OCI-LY7 (cell line): ENCODE measurements around the gene BCL2L13. TPM values are rescaled to one million over a fixed set of nuclear protein-coding genes. Genes with fewer than 3 reads are reported as not detected.

Experiments used
- BruUV-seq: library from RNA; stranded (reverse); fragments of 400-500 nt; replicated peaks from 2 replicates; lab custom pipeline; 2021; lab: Mats Ljungman, UMichigan
- CTCF ChIA-PET: fragments of 300-600 bp; sonication (Branson Sonifier 250); formaldehyde crosslinking; loops from one replicate; lab custom pipeline; 2022; ENCODE audit warnings: antibody characterized with exemption; ENCODE audit not compliant: unreplicated experiment; lab: Charles Lee
- POLR2A ChIA-PET: fragments of 300-600 bp; sonication (Branson Sonifier 250); formaldehyde crosslinking; loops from one replicate; lab custom pipeline; 2022; ENCODE audit warnings: antibody characterized with exemption; lab: Charles Lee
- DNase-seq: peaks from one replicate; pipeline ENCODE4 v3.0.0-alpha.2; 2015; ENCODE audit warnings: low spot score
- H2AFZ ChIP-seq: fragments of 200-600 bp; sonication (generic), shearing (Covaris generic); 2 replicates; pipeline ENCODE4 v1.6.1; 2014; ENCODE audit warnings: mild to moderate bottlenecking, antibody characterized with exemption, low read length, moderate library complexity
- H3K27ac ChIP-seq: fragments of 200-600 bp; sonication (generic); 2 replicates; pipeline ENCODE4 v1.5.1; 2014; ENCODE audit warnings: mixed run types, low read depth, mild to moderate bottlenecking, moderate library complexity, low read length, inconsistent platforms; ENCODE audit not compliant: poor library complexity, severe bottlenecking
- H3K36me3 ChIP-seq: fragments of 200-600 bp; sonication (generic); 2 replicates; pipeline ENCODE4 v1.6.1; 2014; ENCODE audit warnings: mild to moderate bottlenecking, antibody characterized with exemption, low read length, moderate library complexity, mixed read lengths; ENCODE audit not compliant: insufficient read depth
- H3K4me1 ChIP-seq: fragments of 200-600 bp; sonication (generic); 2 replicates; pipeline ENCODE4 v1.5.1; 2014; ENCODE audit warnings: mild to moderate bottlenecking, low read length; ENCODE audit not compliant: insufficient read depth, poor library complexity, severe bottlenecking
- H3K4me2 ChIP-seq: fragments of 200-600 bp; sonication (generic); 2 replicates; pipeline ENCODE4 v1.6.1; 2014; ENCODE audit warnings: mild to moderate bottlenecking, low read length
- H3K4me3 ChIP-seq: fragments of 200-600 bp; sonication (generic); 2 replicates; pipeline ENCODE4 v1.5.1; 2014; ENCODE audit warnings: mild to moderate bottlenecking, low read depth, low read length; ENCODE audit not compliant: poor library complexity, severe bottlenecking
- H3K79me2 ChIP-seq: fragments of 200-600 bp; sonication (generic); 2 replicates; pipeline ENCODE4 v1.6.1; 2016; ENCODE audit warnings: low read depth, mild to moderate bottlenecking, low read length, moderate library complexity, mixed read lengths; ENCODE audit not compliant: insufficient read depth
- H3K9me2 ChIP-seq: fragments of 200-600 bp; sonication (generic); 2 replicates; pipeline ENCODE4 v1.6.1; 2016; ENCODE audit warnings: mild to moderate bottlenecking, low read length, mixed read lengths; ENCODE audit not compliant: insufficient read depth
- H3K9me3 ChIP-seq: fragments of 200-600 bp; sonication (generic); 2 replicates; pipeline ENCODE4 v1.6.1; 2014; ENCODE audit warnings: mild to moderate bottlenecking, mixed run types, low read length, mixed read lengths
- H4K20me1 ChIP-seq: fragments of 200-600 bp; sonication (generic); 2 replicates; pipeline ENCODE4 v1.6.1; 2014; ENCODE audit warnings: mild to moderate bottlenecking, antibody characterized with exemption, low read length, moderate library complexity, mixed read lengths; ENCODE audit not compliant: insufficient read depth
- EZH2phosphoT487 ChIP-seq: fragments of 200-600 bp; sonication (generic); IDR thresholded peaks from 2 replicates; pipeline ENCODE4 v1.6.1; 2018; ENCODE audit warnings: low read depth, borderline replicate concordance, mild to moderate bottlenecking, mixed run types, antibody characterized with exemption, low read length, moderate library complexity, mixed read lengths
- intact Hi-C: fragments of 100-400 bp; cut with micrococcal nuclease; formaldehyde crosslinking; loops from one replicate; pipeline ENCODE4 v1.10.0; 2022; ENCODE audit not compliant: unreplicated experiment
- total RNA-seq, 2 experiments: library from RNA; depleted of rRNA in 1 of 2; stranded (reverse); fragments of >200 nt in 1 of 2; shearing (Covaris generic) in 1 of 2; gene quantifications; 2 replicates each; pipeline ENCODE4 v1.2.3, GENCODE V29; 2014 to 2022
- TF ChIP-seq, protein P1 (sequence below): fragments of 200-600 bp; sonication (generic); conservative IDR thresholded peaks from 2 replicates; pipeline ENCODE4 v1.5.1; 2014; ENCODE audit warnings: mild to moderate bottlenecking, antibody characterized with exemption, low read length, moderate library complexity, mixed read lengths

Gene BCL2L13
- total RNA-seq, 2 experiments from 2014 or later, result 25.2 to 38.3 TPM

DNA sequence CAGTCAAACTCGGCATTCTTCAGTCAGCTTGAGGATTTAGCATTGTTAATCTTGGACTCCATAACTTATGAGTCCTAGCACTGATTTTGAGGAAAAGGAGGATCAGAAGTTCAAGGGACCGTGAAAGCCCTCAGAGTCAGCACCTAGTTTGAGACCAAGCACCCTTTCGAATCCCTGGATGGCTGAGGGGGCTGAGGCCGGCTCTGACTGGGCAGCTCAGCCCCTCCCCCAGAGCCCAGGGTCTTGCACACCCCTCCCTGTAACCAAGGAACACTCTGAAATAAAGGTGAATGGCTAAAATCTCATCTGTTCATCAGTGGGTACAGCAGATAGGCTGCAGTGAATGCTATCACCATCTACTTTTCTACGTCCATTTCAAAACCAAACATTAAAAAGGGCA is 48.0 kb upstream of the BCL2L13 start:
- Histone ChIP-seq H3K36me3 (peaks cover 48% of the 10 kb centered on the region), H2AFZ (no peak overlapping the region), H3K4me3 (no peak overlapping the region), H3K9me3 (no peaks in the 10 kb centered on the region), H3K4me1 (peaks cover 31% of the 10 kb centered on the region), H3K4me2 (no peak overlapping the region), H3K27ac (no peak overlapping the region), H3K79me2 (peaks cover 16% of the 10 kb centered on the region; the same call in 1 of the 2 replicates), H3K9me2 (no peaks in the 10 kb centered on the region), H4K20me1 (no peaks in the 10 kb centered on the region)
- ChIA-PET CTCF (interaction anchor here (1.0 kb wide), 1 partner anchor 174 kb away, joined by 3 read pairs; no protein-coding TSS in a partner anchor), POLR2A (interaction anchor here (1.9 kb wide), 1 partner anchor 12 kb away, joined by 5 read pairs; no protein-coding TSS in a partner anchor)
- TF ChIP-seq, protein P1, sequence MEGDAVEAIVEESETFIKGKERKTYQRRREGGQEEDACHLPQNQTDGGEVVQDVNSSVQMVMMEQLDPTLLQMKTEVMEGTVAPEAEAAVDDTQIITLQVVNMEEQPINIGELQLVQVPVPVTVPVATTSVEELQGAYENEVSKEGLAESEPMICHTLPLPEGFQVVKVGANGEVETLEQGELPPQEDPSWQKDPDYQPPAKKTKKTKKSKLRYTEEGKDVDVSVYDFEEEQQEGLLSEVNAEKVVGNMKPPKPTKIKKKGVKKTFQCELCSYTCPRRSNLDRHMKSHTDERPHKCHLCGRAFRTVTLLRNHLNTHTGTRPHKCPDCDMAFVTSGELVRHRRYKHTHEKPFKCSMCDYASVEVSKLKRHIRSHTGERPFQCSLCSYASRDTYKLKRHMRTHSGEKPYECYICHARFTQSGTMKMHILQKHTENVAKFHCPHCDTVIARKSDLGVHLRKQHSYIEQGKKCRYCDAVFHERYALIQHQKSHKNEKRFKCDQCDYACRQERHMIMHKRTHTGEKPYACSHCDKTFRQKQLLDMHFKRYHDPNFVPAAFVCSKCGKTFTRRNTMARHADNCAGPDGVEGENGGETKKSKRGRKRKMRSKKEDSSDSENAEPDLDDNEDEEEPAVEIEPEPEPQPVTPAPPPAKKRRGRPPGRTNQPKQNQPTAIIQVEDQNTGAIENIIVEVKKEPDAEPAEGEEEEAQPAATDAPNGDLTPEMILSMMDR, result no peak
- no peak for TF ChIP-seq EZH2phosphoT487
- no peak for DNase-seq
- intact Hi-C loops, result no loop called here
- BruUV-seq, result no TSS peak

DNA sequence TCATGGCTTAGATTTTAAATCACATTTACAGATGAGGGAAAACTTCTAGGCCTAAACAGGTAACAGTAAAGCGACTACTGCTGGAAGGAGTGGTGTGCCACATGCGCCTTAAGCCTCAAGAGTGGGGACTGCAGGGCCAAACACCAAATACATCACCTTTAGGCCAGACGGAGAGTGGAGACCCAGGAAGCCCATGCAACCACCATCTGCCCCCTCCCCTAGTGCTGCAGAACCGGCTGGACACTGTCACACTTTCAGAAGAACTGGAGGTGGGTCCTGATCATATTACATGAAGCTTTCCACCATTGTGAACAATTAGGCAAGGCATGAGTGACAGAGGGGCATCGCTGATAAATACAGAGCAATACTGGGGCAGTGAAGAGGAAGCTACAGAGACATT is 46.4 kb upstream of the BCL2L13 start:
- DNase-seq, result no peak
- H2AFZ ChIP-seq, result no peak overlapping the region
- peaks cover 37% of the 10 kb centered on the region for H3K4me1 ChIP-seq
- intact Hi-C loops, result no loop called here
- H3K9me2 ChIP-seq, result no peaks in the 10 kb centered on the region
- H3K27ac ChIP-seq, result no peak overlapping the region
- TSS peak; percentile 54 for BruUV-seq
- TF ChIP-seq EZH2phosphoT487, result no peak
- TF ChIP-seq, protein P1, result no peak
- no peaks in the 10 kb centered on the region for H4K20me1 ChIP-seq
- H3K36me3 ChIP-seq, result peaks cover 64% of the 10 kb centered on the region
- ChIA-PET POLR2A (interaction anchor here (1.0 kb wide), 1 partner anchor 27 kb away, joined by 3 read pairs; no protein-coding TSS in a partner anchor), CTCF (no interaction called here)
- H3K79me2 ChIP-seq, result peaks cover 16% of the 10 kb centered on the region; the same call in 1 of the 2 replicates
- no peak overlapping the region for H3K4me2 ChIP-seq
- peaks cover 12% of the 10 kb centered on the region for H3K9me3 ChIP-seq
- no peak overlapping the region for H3K4me3 ChIP-seq

DNA sequence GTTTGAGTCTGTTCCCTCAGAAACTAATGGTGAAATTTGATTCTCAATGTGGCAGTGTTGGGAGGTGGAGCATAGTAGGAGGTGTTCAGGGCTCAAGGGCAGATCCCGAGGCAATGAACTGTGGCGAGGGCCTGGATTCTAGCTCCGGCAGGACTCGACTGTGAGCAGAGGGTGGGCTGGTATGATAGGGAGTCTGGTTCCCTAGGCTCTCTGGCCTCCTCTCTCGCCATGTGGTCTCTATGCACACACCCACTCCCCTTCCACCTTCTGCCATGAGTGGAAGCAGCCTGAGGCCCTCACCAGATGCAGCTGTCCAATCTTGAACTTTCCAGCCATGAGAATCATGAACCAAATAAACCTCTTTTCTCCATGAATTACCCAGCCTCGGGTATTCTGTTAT is 42.3 kb upstream of the BCL2L13 start:
- POLR2A ChIA-PET, result interaction anchor here (1.2 kb wide), 1 partner anchor 43 kb away, joined by 4 read pairs; no protein-coding TSS in a partner anchor
- no peak overlapping the region for H3K4me2 ChIP-seq
- BruUV-seq, result no TSS peak
- peak overlapping the region; percentile 96 for H3K27ac ChIP-seq
- H3K4me3 ChIP-seq, result no peak overlapping the region
- CTCF ChIA-PET, result no interaction called here
- no peak for DNase-seq
- H3K36me3 ChIP-seq, result peaks cover 87% of the 10 kb centered on the region
- TF ChIP-seq EZH2phosphoT487, result no peak
- TF ChIP-seq, protein P1, result no peak
- no peak overlapping the region for H2AFZ ChIP-seq
- peaks cover 37% of the 10 kb centered on the region for H3K4me1 ChIP-seq
- no peaks in the 10 kb centered on the region for H3K9me2 ChIP-seq
- H3K79me2 ChIP-seq, result peaks cover 16% of the 10 kb centered on the region; the same call in 1 of the 2 replicates
- H3K9me3 ChIP-seq, result peaks cover 17% of the 10 kb centered on the region
- H4K20me1 ChIP-seq, result no peaks in the 10 kb centered on the region
- intact Hi-C loops, result no loop called here
